A673 (cell line): ENCODE measurements around the gene MCRS1. TPM values are rescaled to one million over a fixed set of nuclear protein-coding genes. Genes with fewer than 3 reads are reported as not detected.

ENCODE experiments used
- BruUV-seq: library from RNA; stranded (reverse); fragments of 400-500 nt; replicated peaks from 2 replicates; lab custom pipeline; 2021; lab: Mats Ljungman, UMichigan
- CTCF ChIA-PET: fragments of 300-600 bp; sonication (Branson Sonifier 250); formaldehyde crosslinking; loops from one replicate; lab custom pipeline; 2022; ENCODE audit warnings: antibody characterized with exemption; lab: Charles Lee
- POLR2A ChIA-PET: fragments of 300-600 bp; sonication (Branson Sonifier 250); formaldehyde crosslinking; loops from one replicate; lab custom pipeline; 2022; ENCODE audit warnings: antibody characterized with exemption; ENCODE audit not compliant: low non-redundant PET; lab: Charles Lee
- DNase-seq: peaks from one replicate; pipeline ENCODE4 v3.0.0-alpha.2; 2015; ENCODE audit warnings: low spot score
- H3K27ac ChIP-seq: fragments of 200-600 bp; sonication (generic); 2 replicates; pipeline ENCODE4 v1.5.1; 2016; ENCODE audit warnings: mixed run types, low read depth, mild to moderate bottlenecking, mixed read lengths, antibody characterized with exemption, low read length; ENCODE audit not compliant: poor library complexity, severe bottlenecking
- H3K27me3 ChIP-seq: fragments of 200-600 bp; sonication (generic); replicated peaks from 2 replicates; pipeline ENCODE4 v1.6.1; 2017; ENCODE audit warnings: mixed run types, low read depth, mild to moderate bottlenecking, mixed read lengths, antibody characterized with exemption, low read length; ENCODE audit not compliant: insufficient read depth, poor library complexity
- H3K36me3 ChIP-seq: fragments of 200-600 bp; sonication (generic); 2 replicates; pipeline ENCODE4 v1.6.1; 2016; ENCODE audit warnings: mixed run types, mild to moderate bottlenecking, mixed read lengths, antibody characterized with exemption, low read length; ENCODE audit not compliant: insufficient read depth, poor library complexity, severe bottlenecking
- H3K4me1 ChIP-seq: fragments of 200-600 bp; sonication (generic); 2 replicates; pipeline ENCODE4 v1.6.1; 2017; ENCODE audit warnings: mixed run types, mild to moderate bottlenecking, mixed read lengths, antibody characterized with exemption, low read length; ENCODE audit not compliant: insufficient read depth, poor library complexity, severe bottlenecking
- H3K4me3 ChIP-seq: fragments of 200-600 bp; sonication (generic); 2 replicates; pipeline ENCODE4 v1.5.1; 2016; ENCODE audit warnings: low read depth, mixed run types, mild to moderate bottlenecking, mixed read lengths, low read length; ENCODE audit not compliant: poor library complexity, severe bottlenecking
- H3K9me3 ChIP-seq: fragments of 200-600 bp; sonication (generic); 2 replicates; pipeline ENCODE4 v1.6.1; 2016; ENCODE audit warnings: mixed run types, low read depth, mild to moderate bottlenecking, mixed read lengths, antibody characterized with exemption, low read length; ENCODE audit not compliant: poor library complexity, severe bottlenecking
- EZH2 ChIP-seq: fragments of 200-600 bp; sonication (generic); IDR thresholded peaks from 2 replicates; pipeline ENCODE4 v1.6.1; 2017; ENCODE audit warnings: borderline replicate concordance, low read depth, mild to moderate bottlenecking, mixed read lengths, antibody characterized with exemption, low read length; ENCODE audit not compliant: poor library complexity, severe bottlenecking
- intact Hi-C: fragments of 100-400 bp; cut with micrococcal nuclease; formaldehyde crosslinking; loops from one replicate; pipeline ENCODE4 v1.10.0; 2022; ENCODE audit not compliant: unreplicated experiment
- total RNA-seq: library from RNA; stranded (reverse); gene quantifications from 2 replicates; pipeline ENCODE4 v1.2.3, GENCODE V29; 2021
- TF ChIP-seq, protein P1 (sequence below): fragments of 300-800, 200-600 bp; sonication (generic); conservative IDR thresholded peaks from 2 replicates; pipeline ENCODE4 v1.5.1; 2017; ENCODE audit warnings: low read depth, mild to moderate bottlenecking, antibody characterized with exemption, low read length, moderate library complexity, mixed read lengths

MCRS1 gene
- total RNA-seq, 1 experiment from 2014 or later: 79.6 TPM

DNA sequence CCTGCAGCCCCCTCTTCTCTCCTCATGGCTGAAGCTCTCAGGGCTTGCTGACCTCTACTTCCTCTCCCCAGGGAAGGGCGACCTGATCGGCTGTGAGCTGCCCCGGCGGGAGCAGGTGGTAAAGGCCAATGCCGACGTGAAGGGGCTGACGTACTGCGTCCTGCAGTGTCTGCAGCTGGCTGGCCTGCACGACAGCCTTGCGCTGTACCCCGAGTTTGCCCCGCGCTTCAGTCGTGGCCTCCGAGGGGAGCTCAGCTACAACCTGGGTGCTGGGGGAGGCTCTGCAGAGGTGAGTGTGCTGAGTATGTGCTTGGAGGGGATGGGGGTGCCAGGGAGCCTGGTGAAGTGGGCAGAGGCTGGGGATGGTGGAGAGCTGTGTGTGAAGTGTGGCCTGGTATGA lies 13.7 kb downstream of the MCRS1 start:
- CTCF ChIA-PET: interaction anchor here (1.1 kb wide), 1 partner anchor 196 kb away, joined by 3 read pairs; no protein-coding TSS in a partner anchor
- POLR2A ChIA-PET: no interaction called here
- Histone ChIP-seq H3K27ac (no peak overlapping the region), H3K4me3 (no peak overlapping the region), H3K36me3 (peaks cover 15% of the 10 kb centered on the region), H3K4me1 (no peaks in the 10 kb centered on the region), H3K27me3 (no peaks in the 10 kb centered on the region), H3K9me3 (no peaks in the 10 kb centered on the region)
- TF ChIP-seq EZH2: no peak
- TF ChIP-seq, protein P1, sequence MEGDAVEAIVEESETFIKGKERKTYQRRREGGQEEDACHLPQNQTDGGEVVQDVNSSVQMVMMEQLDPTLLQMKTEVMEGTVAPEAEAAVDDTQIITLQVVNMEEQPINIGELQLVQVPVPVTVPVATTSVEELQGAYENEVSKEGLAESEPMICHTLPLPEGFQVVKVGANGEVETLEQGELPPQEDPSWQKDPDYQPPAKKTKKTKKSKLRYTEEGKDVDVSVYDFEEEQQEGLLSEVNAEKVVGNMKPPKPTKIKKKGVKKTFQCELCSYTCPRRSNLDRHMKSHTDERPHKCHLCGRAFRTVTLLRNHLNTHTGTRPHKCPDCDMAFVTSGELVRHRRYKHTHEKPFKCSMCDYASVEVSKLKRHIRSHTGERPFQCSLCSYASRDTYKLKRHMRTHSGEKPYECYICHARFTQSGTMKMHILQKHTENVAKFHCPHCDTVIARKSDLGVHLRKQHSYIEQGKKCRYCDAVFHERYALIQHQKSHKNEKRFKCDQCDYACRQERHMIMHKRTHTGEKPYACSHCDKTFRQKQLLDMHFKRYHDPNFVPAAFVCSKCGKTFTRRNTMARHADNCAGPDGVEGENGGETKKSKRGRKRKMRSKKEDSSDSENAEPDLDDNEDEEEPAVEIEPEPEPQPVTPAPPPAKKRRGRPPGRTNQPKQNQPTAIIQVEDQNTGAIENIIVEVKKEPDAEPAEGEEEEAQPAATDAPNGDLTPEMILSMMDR: no peak
- intact Hi-C loops: no loop called here
- DNase-seq: no peak
- no TSS peak for BruUV-seq

DNA sequence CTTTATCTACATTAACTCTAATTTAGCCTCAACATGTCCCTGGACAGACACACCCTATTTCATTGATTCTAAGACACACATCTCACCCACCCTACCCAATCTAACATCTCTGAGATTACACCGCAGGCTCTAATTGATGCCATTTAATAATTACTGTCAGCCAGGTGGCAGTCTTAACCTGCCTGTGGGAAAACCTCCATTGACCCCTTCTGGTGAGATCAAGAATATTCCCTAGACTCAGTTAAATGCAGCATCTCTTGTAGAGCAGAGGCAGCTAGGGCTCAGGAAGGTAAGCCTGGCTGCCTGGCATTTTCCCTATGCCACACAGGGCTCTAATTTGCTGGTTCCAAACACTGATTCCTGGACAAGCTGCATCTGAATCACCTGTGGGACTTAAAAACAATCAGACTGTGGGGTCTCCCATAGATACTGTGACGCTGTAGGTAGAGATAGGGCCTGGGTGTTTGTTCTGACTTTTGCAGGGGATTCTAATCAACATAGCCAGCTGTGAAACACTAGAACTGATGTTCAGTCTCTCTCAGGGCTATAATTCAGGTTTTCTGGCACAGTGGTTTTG lies 14.3 kb downstream of the MCRS1 start:
- Histone ChIP-seq H3K27ac (no peak overlapping the region), H3K4me3 (no peak overlapping the region), H3K27me3 (no peaks in the 10 kb centered on the region), H3K9me3 (no peaks in the 10 kb centered on the region), H3K4me1 (no peaks in the 10 kb centered on the region), H3K36me3 (peaks cover 8% of the 10 kb centered on the region)
- ChIA-PET CTCF (interaction anchor here (0.6 to 1.1 kb wide), 2 partner anchors 195 to 196 kb away, joined by 3 read pairs; no protein-coding TSS in a partner anchor), POLR2A (no interaction called here)
- intact Hi-C loops: no loop called here
- peak; percentile 34 for DNase-seq
- no TSS peak for BruUV-seq
- TF ChIP-seq EZH2: no peak
- TF ChIP-seq, protein P1: peak; percentile 45

DNA sequence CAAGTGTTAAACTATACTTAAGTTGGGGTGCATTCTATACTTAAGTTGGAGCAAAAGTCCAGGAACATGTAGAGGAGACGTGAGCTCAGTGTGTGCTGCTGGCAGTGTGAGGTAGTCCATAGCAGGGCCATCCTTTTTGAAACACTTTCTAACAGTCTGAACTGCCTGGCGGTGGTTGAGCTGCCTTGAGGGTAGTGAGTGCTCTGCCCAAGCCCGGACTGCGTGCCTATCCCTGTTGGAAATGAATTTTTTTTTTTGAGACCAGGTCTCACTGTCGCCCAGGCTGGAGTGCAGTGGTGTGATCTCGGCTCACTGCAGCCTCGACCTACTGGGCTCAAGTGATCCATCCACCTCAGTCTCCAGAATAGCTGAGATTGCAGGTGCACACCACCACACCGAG lies 15.0 kb downstream of the MCRS1 start:
- POLR2A ChIA-PET: no interaction called here
- intact Hi-C loops: no loop called here

More for the DNA sequence above, 15.0 kb downstream of the MCRS1 start:
- BruUV-seq: no TSS peak
- no peak overlapping the region for H3K27ac ChIP-seq
- H3K9me3 ChIP-seq: no peaks in the 10 kb centered on the region
- DNase-seq: no peak
- H3K27me3 ChIP-seq: no peaks in the 10 kb centered on the region
- TF ChIP-seq, protein P1: no peak
- no peak for TF ChIP-seq EZH2
- H3K4me3 ChIP-seq: no peak overlapping the region
- no peaks in the 10 kb centered on the region for H3K4me1 ChIP-seq
- peaks cover 1% of the 10 kb centered on the region for H3K36me3 ChIP-seq
- CTCF ChIA-PET: interaction anchor here (0.5 kb wide), 1 partner anchor 16 kb away, joined by 7 read pairs; no protein-coding TSS in a partner anchor
